IMR-90 (cell line): ENCODE results near the gene CTNNA2. TPM values are rescaled to one million over a fixed set of nuclear protein-coding genes. Genes with fewer than 3 reads are reported as not detected.

Source experiments
- ATAC-seq: fragments of 200-7000 bp; cut with Tn5 transposase; 2 replicates; pipeline ENCODE4 v1.9.1; 2020; ENCODE audit warnings: low read depth, mild to moderate bottlenecking, moderate library complexity
- BruUV-seq: library from RNA; stranded (reverse); fragments of 400-500 nt; replicated peaks from 2 replicates; lab custom pipeline; 2021; lab: Mats Ljungman, UMichigan
- CTCF ChIA-PET: fragments of 300-600 bp; formaldehyde crosslinking; extraction: SDS; loops from one replicate; lab custom pipeline; 2021; ENCODE audit warnings: antibody characterized with exemption; lab: Yijun Ruan, JAX
- POLR2A ChIA-PET: fragments of 300-600 bp; sonication (Branson Sonifier 250); formaldehyde crosslinking; loops from one replicate; lab custom pipeline; 2022; ENCODE audit warnings: antibody characterized with exemption; ENCODE audit not compliant: unreplicated experiment; lab: Charles Lee
- DNase-seq: peaks from one replicate; pipeline ENCODE4 v3.0.0; 2013
- H2AFZ ChIP-seq: replicated peaks from 2 replicates; pipeline ENCODE3; 2013; ENCODE audit warnings: low read length, mild to moderate bottlenecking; ENCODE audit not compliant: poor library complexity
- H2AK5ac ChIP-seq: 2 replicates; pipeline ENCODE4 v1.6.1; 2013; ENCODE audit warnings: low read depth, low read length, inconsistent platforms
- H2AK9ac ChIP-seq: replicated peaks from 2 replicates; pipeline ENCODE3; 2013; ENCODE audit warnings: mild to moderate bottlenecking, low read depth, low read length, moderate library complexity; ENCODE audit not compliant: poor library complexity
- H2BK120ac ChIP-seq: 2 replicates; pipeline ENCODE4 v1.6.1; 2013; ENCODE audit warnings: low read depth, low read length, inconsistent platforms
- H2BK15ac ChIP-seq: 3 replicates; pipeline ENCODE4 v1.6.1; 2013; ENCODE audit warnings: low read depth, low read length, inconsistent platforms
- H2BK20ac ChIP-seq: 2 replicates; pipeline ENCODE4 v1.6.1; 2013; ENCODE audit warnings: low read depth, mild to moderate bottlenecking, inconsistent platforms, low read length, moderate library complexity
- H2BK5ac ChIP-seq: 2 replicates; pipeline ENCODE4 v1.6.1; 2013; ENCODE audit warnings: mild to moderate bottlenecking, low read depth, low read length, inconsistent platforms; ENCODE audit not compliant: poor library complexity, severe bottlenecking
- H3K14ac ChIP-seq: replicated peaks from 2 replicates; pipeline ENCODE4 v1.6.1; 2013; ENCODE audit warnings: low read depth, low read length, inconsistent platforms
- H3K18ac ChIP-seq: 2 replicates; pipeline ENCODE4 v1.6.1; 2013; ENCODE audit warnings: low read depth, low read length, control low read depth
- H3K23ac ChIP-seq: 2 replicates; pipeline ENCODE4 v1.6.1; 2013; ENCODE audit warnings: low read depth, low read length, inconsistent platforms
- H3K27ac ChIP-seq: 2 replicates; pipeline ENCODE4 v1.5.1; 2013; ENCODE audit warnings: mild to moderate bottlenecking, control low read depth, low read length; ENCODE audit not compliant: insufficient read depth
- H3K27me3 ChIP-seq: 2 replicates; pipeline ENCODE4 v1.6.1; 2013; ENCODE audit warnings: low read length; ENCODE audit not compliant: control insufficient read depth, insufficient read depth
- H3K36me3 ChIP-seq: 2 replicates; pipeline ENCODE4 v1.6.1; 2013; ENCODE audit warnings: low read length, mixed read lengths; ENCODE audit not compliant: control insufficient read depth, insufficient read depth
- H3K4ac ChIP-seq: 2 replicates; pipeline ENCODE4 v1.6.1; 2013; ENCODE audit warnings: low read depth, low read length, inconsistent platforms
- H3K4me1 ChIP-seq: 2 replicates; pipeline ENCODE4 v1.6.1; 2013; ENCODE audit warnings: low read length, mixed read lengths; ENCODE audit not compliant: control insufficient read depth, insufficient read depth
- H3K4me2 ChIP-seq: 2 replicates; pipeline ENCODE4 v1.6.1; 2013; ENCODE audit warnings: low read depth, mild to moderate bottlenecking, control low read depth, low read length, moderate library complexity
- H3K4me3 ChIP-seq: 2 replicates; pipeline ENCODE4 v1.5.1; 2013; ENCODE audit warnings: low read depth, mild to moderate bottlenecking, control low read depth, low read length, moderate library complexity; ENCODE audit not compliant: insufficient read depth
- H3K56ac ChIP-seq: 2 replicates; pipeline ENCODE4 v1.6.1; 2013; ENCODE audit warnings: low read length, inconsistent platforms; ENCODE audit not compliant: insufficient read depth; ENCODE audit errors: extremely low read depth
- H3K79me1 ChIP-seq, 2 experiments: 2 replicates each; pipeline ENCODE4 v1.6.1; 2013; ENCODE audit warnings: low read length in 2 of 2, inconsistent platforms in 1 of 2, low read depth in 1 of 2
- H3K9ac ChIP-seq: 2 replicates; pipeline ENCODE4 v1.6.1; 2013; ENCODE audit warnings: low read depth, low read length, control low read depth
- H3K9me1 ChIP-seq: 2 replicates; pipeline ENCODE4 v1.6.1; 2013; ENCODE audit warnings: low read length, inconsistent platforms; ENCODE audit not compliant: insufficient read depth
- H3K9me3 ChIP-seq: 2 replicates; pipeline ENCODE4 v1.6.1; 2013; ENCODE audit warnings: low read length; ENCODE audit not compliant: control insufficient read depth, insufficient read depth
- H4K20me1 ChIP-seq: 2 replicates; pipeline ENCODE4 v1.6.1; 2013; ENCODE audit warnings: low read length, inconsistent platforms; ENCODE audit not compliant: insufficient read depth
- H4K5ac ChIP-seq: 2 replicates; pipeline ENCODE4 v1.6.1; 2013; ENCODE audit warnings: mild to moderate bottlenecking, low read depth, low read length, control low read depth
- H4K8ac ChIP-seq, 2 experiments: 2 replicates each; pipeline ENCODE4 v1.6.1; 2013; ENCODE audit warnings: low read depth in 2 of 2, low read length in 2 of 2, control low read depth in 1 of 2, inconsistent platforms in 1 of 2
- H4K91ac ChIP-seq: 2 replicates; pipeline ENCODE4 v1.6.1; 2013; ENCODE audit warnings: low read depth, low read length, inconsistent platforms; ENCODE audit not compliant: insufficient read depth
- BHLHE40 ChIP-seq: fragments of 150-350 bp; IDR thresholded peaks from 2 replicates; pipeline ENCODE4 v1.6.1; 2016; ENCODE audit warnings: mild to moderate bottlenecking, low read depth, low read length
- RAD21 ChIP-seq: IDR thresholded peaks from 2 replicates; pipeline ENCODE4 v1.6.1; 2012; ENCODE audit warnings: low read length, improper control_type of control experiment
- SMC3 ChIP-seq: fragments of 150-350 bp; IDR thresholded peaks from 2 replicates; pipeline ENCODE4 v1.6.1; 2016; ENCODE audit warnings: low read depth, mild to moderate bottlenecking, antibody characterized with exemption, low read length, moderate library complexity
- WGBS, 2 experiments: methylation state at CpG; one replicate each; pipeline versions ENCODE4 v1.1.5 to v1.1.7; 2013; ENCODE audit warnings: missing lambda C conversion rate in 2 of 2; ENCODE audit not compliant: insufficient read length in 1 of 2; ENCODE audit errors: extremely low coverage in 2 of 2; 5-methylcytosine and 5-hydroxymethylcytosine counted together
- dilution Hi-C: fragments of 300-500 bp; cut with HindIII; formaldehyde crosslinking; loops from one replicate; pipeline ENCODE4 v1.14.3; 2018; ENCODE audit warnings: low sequenced_read_pairs; ENCODE audit not compliant: unreplicated experiment
- in situ Hi-C: fragments of 300-500 bp; cut with MboI; formaldehyde crosslinking; loops from 3 replicates; pipeline ENCODE4 v1.14.3; 2019; ENCODE audit warnings: low sequenced_read_pairs, inconsistent platforms, mixed read lengths
- intact Hi-C: fragments of 100-400 bp; cut with micrococcal nuclease; formaldehyde crosslinking; loops from 2 replicates; pipeline ENCODE4 v1.10.0; 2022
- polyA plus RNA-seq, 3 experiments: library from polyadenylated mRNA; depleted of rRNA; stranded (reverse); fragments of >200 nt; gene quantifications; 2 replicates each; pipeline ENCODE4 v1.2.3, GENCODE V29; 2012; ENCODE audit warnings: low replicate concordance in 1 of 3
- total RNA-seq: library from RNA; depleted of rRNA; stranded (reverse); fragments of >200 nt; gene quantifications from 2 replicates; pipeline ENCODE4 v1.2.3, GENCODE V29; 2012
- TF ChIP-seq, protein P1 (sequence below): conservative IDR thresholded peaks from 2 replicates; pipeline ENCODE4 v1.5.1; 2012; ENCODE audit warnings: mild to moderate bottlenecking, low read depth, low read length, improper control_type of control experiment

CTNNA2 gene
- total and polyA plus RNA-seq, 2 of the 4 experiments (the other 2 are of a cell fraction): not detected

DNA sequence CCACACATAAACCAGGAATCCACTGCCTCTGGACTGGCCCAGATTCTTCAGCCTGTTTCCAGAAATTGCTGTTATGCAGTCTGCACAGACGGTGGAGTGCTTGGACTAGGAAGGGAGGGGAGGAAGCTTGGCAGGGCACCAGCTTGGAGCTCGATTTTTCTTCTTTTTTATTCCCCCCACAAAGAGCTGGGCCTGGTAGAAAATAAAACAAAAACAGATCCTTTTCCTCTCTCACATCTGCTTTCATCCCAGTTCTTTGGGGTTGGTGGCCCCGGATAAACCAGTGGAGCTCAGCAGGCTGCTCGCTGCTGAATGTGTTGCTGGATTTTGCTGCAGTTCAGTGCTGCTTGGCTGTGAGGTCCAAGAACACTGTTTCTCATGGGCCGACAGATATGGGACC is 775.7 kb downstream of the CTNNA2 start:
- Histone ChIP-seq H3K4ac (no peak overlapping the region), H3K9me1 (no peaks in the 10 kb centered on the region), H2BK20ac (no peak overlapping the region), H2AK9ac (no peak overlapping the region), H3K4me2 (no peak overlapping the region), H2AK5ac (no peak overlapping the region), H3K79me1 (no peaks in the 10 kb centered on the region), H3K9ac (no peak overlapping the region), H4K8ac (no peak overlapping the region), H3K56ac (no peak overlapping the region), H2BK15ac (no peak overlapping the region), H3K4me3 (no peak overlapping the region), H2AFZ (no peak overlapping the region), H3K27me3 (peaks cover 2% of the 10 kb centered on the region; the same call in 1 of the 2 replicates), H3K27ac (no peak overlapping the region), H4K20me1 (no peaks in the 10 kb centered on the region), H2BK5ac (no peak overlapping the region), H2BK120ac (no peak overlapping the region), H3K18ac (no peak overlapping the region), H4K91ac (no peak overlapping the region), H3K36me3 (no peaks in the 10 kb centered on the region), H3K9me3 (no peaks in the 10 kb centered on the region), H3K14ac (no peak overlapping the region), H3K4me1 (no peaks in the 10 kb centered on the region), H4K5ac (no peak overlapping the region), H3K23ac (no peak overlapping the region)
- no TSS peak for BruUV-seq
- TF ChIP-seq BHLHE40 (no peak), RAD21 (peak; percentile 44), SMC3 (0 out of 2 replicates have a peak, but pooled peaks have one; percentile 5)
- TF ChIP-seq, protein P1, sequence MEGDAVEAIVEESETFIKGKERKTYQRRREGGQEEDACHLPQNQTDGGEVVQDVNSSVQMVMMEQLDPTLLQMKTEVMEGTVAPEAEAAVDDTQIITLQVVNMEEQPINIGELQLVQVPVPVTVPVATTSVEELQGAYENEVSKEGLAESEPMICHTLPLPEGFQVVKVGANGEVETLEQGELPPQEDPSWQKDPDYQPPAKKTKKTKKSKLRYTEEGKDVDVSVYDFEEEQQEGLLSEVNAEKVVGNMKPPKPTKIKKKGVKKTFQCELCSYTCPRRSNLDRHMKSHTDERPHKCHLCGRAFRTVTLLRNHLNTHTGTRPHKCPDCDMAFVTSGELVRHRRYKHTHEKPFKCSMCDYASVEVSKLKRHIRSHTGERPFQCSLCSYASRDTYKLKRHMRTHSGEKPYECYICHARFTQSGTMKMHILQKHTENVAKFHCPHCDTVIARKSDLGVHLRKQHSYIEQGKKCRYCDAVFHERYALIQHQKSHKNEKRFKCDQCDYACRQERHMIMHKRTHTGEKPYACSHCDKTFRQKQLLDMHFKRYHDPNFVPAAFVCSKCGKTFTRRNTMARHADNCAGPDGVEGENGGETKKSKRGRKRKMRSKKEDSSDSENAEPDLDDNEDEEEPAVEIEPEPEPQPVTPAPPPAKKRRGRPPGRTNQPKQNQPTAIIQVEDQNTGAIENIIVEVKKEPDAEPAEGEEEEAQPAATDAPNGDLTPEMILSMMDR: peak; percentile 29
- intact Hi-C loops: loop anchor here (1.0 kb wide), 1 partner anchor 211 kb away; no protein-coding TSS in a partner anchor
- ATAC-seq (no peak), DNase-seq (no peak)
- POLR2A ChIA-PET: no interaction called here
- dilution Hi-C loops: no loop called here
- in situ Hi-C loops: no loop called here
- CTCF ChIA-PET: interaction anchor here (0.5 kb wide), 1 partner anchor 211 kb away, joined by 3 read pairs; no protein-coding TSS in a partner anchor
- 10% methylated on average over 2 of the region's 5 CpGs; no CpG with 5 or more reads in 1 of the 2 experiments for WGBS, 2 experiments
